Endothelial cell of umbilical vein (primary cell): ENCODE data around the gene PHAF1. TPM values are rescaled to one million over a fixed set of nuclear protein-coding genes. Genes with fewer than 3 reads are reported as not detected.

Source experiments
- BruUV-seq: library from RNA; stranded (reverse); fragments of 400-500 nt; replicated peaks from 2 replicates; lab custom pipeline; 2021; lab: Mats Ljungman, UMichigan
- CTCF ChIA-PET: fragments of 300-600, 350-600 bp; sonication (Branson Sonifier 250); formaldehyde crosslinking; loops from one replicate; lab custom pipeline; 2021; ENCODE audit warnings: antibody characterized with exemption, inconsistent platforms; lab: Charles Lee
- POLR2A ChIA-PET: fragments of 300-600, 350-600 bp; sonication (Branson Sonifier 250); formaldehyde crosslinking; loops from one replicate; lab custom pipeline; 2021; ENCODE audit warnings: antibody characterized with exemption, inconsistent platforms; lab: Charles Lee
- DNase-seq: peaks from one replicate; pipeline ENCODE4 v3.0.0-alpha.2; 2011; ENCODE audit warnings: low read depth, low spot score
- FAIRE-seq: peaks from 2 replicates; lab custom pipeline; 2011; peaks lifted over from hg19 to GRCh38; lab: Jason Lieb, UNC
- H2AFZ ChIP-seq: 2 replicates; pipeline ENCODE4 v1.6.0; 2012; ENCODE audit warnings: low read depth, low read length, control low read depth, inconsistent platforms
- H3K27ac ChIP-seq: 2 replicates; pipeline ENCODE4 v1.5.1; 2011; ENCODE audit warnings: low read depth, mild to moderate bottlenecking, control low read depth, low read length, moderate library complexity; ENCODE audit not compliant: insufficient read depth
- H3K27me3 ChIP-seq, 2 experiments: 2 replicates each; pipeline versions ENCODE4 v1.6.0 to v1.6.1; 2011; ENCODE audit warnings: low read length in 2 of 2, mixed read lengths in 1 of 2; ENCODE audit not compliant: control insufficient read depth in 2 of 2, insufficient read depth in 2 of 2
- H3K36me3 ChIP-seq, 2 experiments: 2 replicates in 1 of 2; 3 replicates in 1 of 2; pipeline ENCODE4 v1.5.1; 2011; ENCODE audit warnings: low read length in 2 of 2, mild to moderate bottlenecking in 1 of 2, moderate library complexity in 1 of 2; ENCODE audit not compliant: control insufficient read depth in 2 of 2, insufficient read depth in 2 of 2; ENCODE audit errors: extremely low read depth in 1 of 2
- H3K4me1 ChIP-seq: 3 replicates; pipeline ENCODE4 v1.5.1; 2011; ENCODE audit warnings: mild to moderate bottlenecking, low read length; ENCODE audit not compliant: control insufficient read depth, insufficient read depth; ENCODE audit errors: extremely low read depth
- H3K4me2 ChIP-seq: 2 replicates; pipeline ENCODE4 v1.6.1; 2011; ENCODE audit warnings: low read length, control low read depth, mixed read lengths; ENCODE audit not compliant: insufficient read depth
- H3K4me3 ChIP-seq, 3 experiments: fragments of 200-600 bp in 1 of 3; sonication (generic), shearing (Covaris generic) in 1 of 3; replicated peaks in 1 of 3; 2 replicates each; pipeline ENCODE4 v1.5.1; 2011 to 2016; ENCODE audit warnings: control low read depth in 3 of 3, low read length in 3 of 3, mild to moderate bottlenecking in 2 of 3, inconsistent platforms in 1 of 3, low read depth in 1 of 3, moderate library complexity in 1 of 3; ENCODE audit not compliant: insufficient read depth in 1 of 3
- H3K79me2 ChIP-seq: 2 replicates; pipeline ENCODE4 v1.6.0; 2012; ENCODE audit warnings: low read length, inconsistent platforms; ENCODE audit not compliant: control insufficient read depth, insufficient read depth
- H3K9ac ChIP-seq: replicated peaks from 2 replicates; pipeline ENCODE3; 2011; ENCODE audit warnings: low read length, control low read depth; ENCODE audit not compliant: insufficient read depth; ENCODE audit errors: extremely low read depth
- H3K9me1 ChIP-seq: replicated peaks from 3 replicates; pipeline ENCODE4 v1.6.0; 2011; ENCODE audit warnings: mild to moderate bottlenecking, low read length; ENCODE audit not compliant: control insufficient read depth, insufficient read depth; ENCODE audit errors: extremely low read depth
- H3K9me3 ChIP-seq: replicated peaks from 2 replicates; pipeline ENCODE4 v1.5.1; 2012; ENCODE audit warnings: low read length, inconsistent platforms; ENCODE audit not compliant: control insufficient read depth, insufficient read depth
- H4K20me1 ChIP-seq: replicated peaks from 2 replicates; pipeline ENCODE3; 2011; ENCODE audit warnings: mild to moderate bottlenecking, low read length; ENCODE audit not compliant: control insufficient read depth, insufficient read depth; ENCODE audit errors: extremely low read depth
- CTCF ChIP-seq, 2 donors: IDR thresholded peaks; 1 replicate in 1 of 2; 2 replicates in 1 of 2; pipeline ENCODE4 v1.5.1; 2011; ENCODE audit warnings: low read length in 2 of 2, mild to moderate bottlenecking in 2 of 2, moderate library complexity in 2 of 2, control low read depth in 1 of 2, inconsistent platforms in 1 of 2, low read depth in 1 of 2; ENCODE audit not compliant: insufficient read depth in 1 of 2; ENCODE audit errors: extremely low read depth in 1 of 2
- FOS ChIP-seq: IDR thresholded peaks from 2 replicates; pipeline ENCODE4 v1.6.1; 2011; ENCODE audit warnings: mild to moderate bottlenecking, low read length, moderate library complexity, borderline replicate concordance; ENCODE audit not compliant: insufficient read depth
- GATA2 ChIP-seq: IDR thresholded peaks from 2 replicates; pipeline ENCODE4 v1.7.0; 2011; ENCODE audit warnings: low read depth, mild to moderate bottlenecking, moderate library complexity, mixed read lengths, low read length; ENCODE audit not compliant: insufficient read length, insufficient read depth
- JUN ChIP-seq: IDR thresholded peaks from 2 replicates; pipeline ENCODE4 v1.6.1; 2011; ENCODE audit warnings: borderline replicate concordance, low read depth; ENCODE audit not compliant: insufficient read length, insufficient read depth
- MYC ChIP-seq: IDR thresholded peaks from one replicate; pipeline ENCODE4 v1.6.1; 2011; ENCODE audit warnings: mild to moderate bottlenecking, low read depth, low read length
- POLR2A ChIP-seq: IDR thresholded peaks from 2 replicates; pipeline ENCODE4 v1.6.1; 2012; ENCODE audit warnings: low read depth, mild to moderate bottlenecking, control low read depth, low read length
- POLR2AphosphoS5 ChIP-seq: IDR thresholded peaks from 2 replicates; pipeline ENCODE4 v1.6.1; 2012; ENCODE audit warnings: low read depth, mild to moderate bottlenecking, control low read depth, low read length, moderate library complexity; ENCODE audit not compliant: insufficient read depth
- dilution Hi-C: fragments of 300-500 bp; cut with MboI; formaldehyde crosslinking; loops from one replicate; pipeline ENCODE4 v1.15.0; 2019; ENCODE audit warnings: low sequenced_read_pairs; ENCODE audit not compliant: extremely low pct_ligation_motif_present
- intact Hi-C: fragments of 100-400 bp; cut with micrococcal nuclease; formaldehyde crosslinking; loops from one replicate; pipeline ENCODE4 v1.10.0; 2022
- polyA plus RNA-seq, 4 experiments: library from polyadenylated mRNA; depleted of rRNA in 3 of 4; stranded (reverse) in 3 of 4; unstranded in 1 of 4; fragments of >200 nt; gene quantifications; 2 replicates each; pipeline versions ENCODE4 v1.2.1 to v1.2.3, GENCODE V29; 2011 to 2012; ENCODE audit warnings: missing spikeins in 1 of 4
- total RNA-seq: library from RNA; stranded (reverse); gene quantifications from 2 replicates; pipeline ENCODE4 v1.2.3, GENCODE V29; 2021
- TF ChIP-seq, protein P1 (sequence below): IDR thresholded peaks from 2 replicates; pipeline ENCODE4 v1.6.1; 2011; ENCODE audit not compliant: insufficient read depth, insufficient read length

PHAF1 gene
- total and polyA plus RNA-seq, 2 donors (not counting 3 experiments of a cell fraction or from before 2014, with no cell fraction given), result 18.5 to 21.9 TPM

DNA sequence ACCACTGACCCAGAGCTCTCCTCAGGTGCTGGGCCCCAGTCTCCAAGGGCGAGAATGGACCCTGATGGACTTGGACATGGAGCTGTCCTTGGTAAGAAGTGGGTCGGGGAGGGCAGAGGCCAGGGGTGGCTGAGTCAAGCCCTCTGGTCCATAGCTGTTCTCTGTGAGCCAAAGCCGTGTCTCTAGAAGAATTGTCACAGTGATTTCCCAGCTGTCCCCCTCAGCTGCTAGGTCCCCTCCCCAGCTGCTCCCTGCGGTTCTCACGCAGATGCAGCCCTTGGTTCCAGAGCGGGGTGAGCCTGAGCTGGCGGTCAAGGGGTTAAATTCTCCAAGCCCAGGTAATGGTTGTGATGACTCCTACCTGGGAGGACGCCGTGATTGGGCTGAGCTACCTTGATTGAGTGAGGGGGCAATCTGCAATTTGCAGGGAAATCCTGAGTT, 59.3 kb downstream of the PHAF1 start:
- H3K4me2 ChIP-seq, result no peak overlapping the region
- H2AFZ ChIP-seq, result no peak overlapping the region
- H3K79me2 ChIP-seq, result no peaks in the 10 kb centered on the region
- no peak for DNase-seq
- TF ChIP-seq CTCF (IDR thresholded peaks at IDR 0.05; ENCODE audit: extremely low read depth in 1 of 2, insufficient read depth in 1 of 2, low read depth in 1 of 2, low read length in 2 of 2) (no peak), POLR2AphosphoS5 (no peak), FOS (no peak), MYC (no peak), GATA2 (no peak), JUN (no peak), POLR2A (no peak)
- TF ChIP-seq, protein P1, sequence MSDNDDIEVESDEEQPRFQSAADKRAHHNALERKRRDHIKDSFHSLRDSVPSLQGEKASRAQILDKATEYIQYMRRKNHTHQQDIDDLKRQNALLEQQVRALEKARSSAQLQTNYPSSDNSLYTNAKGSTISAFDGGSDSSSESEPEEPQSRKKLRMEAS, result no peak
- peaks cover 23% of the 10 kb centered on the region for H3K4me1 ChIP-seq
- ChIA-PET CTCF (interaction anchor here (0.6 to 4.2 kb wide), 11 partner anchors 9 to 215 kb away, joined by 3 to 29 read pairs (median 8); partner anchors contain the start of genes EXOC3L1, FBXL8, MATCAP1 and TRADD), POLR2A (no interaction called here)
- H3K9ac ChIP-seq, result no peak overlapping the region
- no TSS peak for BruUV-seq
- no peaks in the 10 kb centered on the region for H3K9me3 ChIP-seq
- dilution Hi-C loops, result no loop called here
- H3K27ac ChIP-seq, result no peak overlapping the region
- intact Hi-C loops, result no loop called here
- no peaks in the 10 kb centered on the region for H3K36me3 ChIP-seq
- peaks cover 24 to 30% of the 10 kb centered on the region in 2 experiments for H3K27me3 ChIP-seq
- H3K9me1 ChIP-seq, result no peaks in the 10 kb centered on the region
- no peak for FAIRE-seq
- H4K20me1 ChIP-seq, result no peaks in the 10 kb centered on the region
- no peak overlapping the region for H3K4me3 ChIP-seq
